HG03575 (cell line): ENCODE data around the gene IPPK.
"Not testable (repeated sequence)": the region's sequence is repeated elsewhere in the genome, so short reads cannot be mapped to it uniquely, and the experiment has no call there.

Experiments
- ATAC-seq: cut with Tn5 transposase; IDR thresholded peaks from one replicate; pipeline ENCODE4 v1.9.1; 2021; ENCODE audit not compliant: unreplicated experiment, insufficient number of reproducible peaks, low FRiP score; ENCODE audit errors: extremely low read depth

Gene IPPK

GRCh38 chr9:92571871-92572270 lies 98.1 kb downstream of the IPPK start:
- not testable (repeated sequence) for ATAC-seq

- no peak for ATAC-seq
Observed at GRCh38 chr9:92564982-92565381, 104.9 kb downstream of the IPPK start.

DNA sequence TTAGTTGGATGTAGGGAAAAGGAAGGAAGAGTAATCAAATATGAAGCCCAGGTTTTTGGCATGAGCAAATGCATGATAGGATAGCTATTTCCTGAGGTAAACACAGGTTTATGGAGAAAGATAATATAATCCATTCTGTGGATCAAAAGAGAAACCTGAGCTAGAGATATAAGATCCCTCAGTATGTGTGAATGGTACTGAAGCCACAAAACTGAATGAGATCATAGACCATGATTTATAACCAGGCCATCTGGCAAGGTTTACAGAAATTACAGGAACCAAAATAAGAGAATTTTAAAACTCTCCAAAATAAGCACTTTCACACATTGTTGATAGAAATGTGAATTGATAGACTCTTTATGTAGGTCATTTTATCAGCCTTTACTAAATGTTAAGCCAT lies 105.4 kb downstream of the IPPK start:
- ATAC-seq, result no peak
